Uterus (tissue), 4 donors: ENCODE results near the gene KCTD11. TPM values are rescaled to one million over a fixed set of nuclear protein-coding genes. Genes with fewer than 3 reads are reported as not detected.
"Not testable (repeated sequence)": the region's sequence is repeated elsewhere in the genome, so short reads cannot be mapped to it uniquely, and the experiment has no call there.

Experiments
- DNase-seq, 2 donors: peaks; one replicate each; pipeline ENCODE4 v3.0.0-alpha.2; 2019 to 2020
- H3K27ac ChIP-seq, 2 donors: fragments of 200-600 bp; sonication (generic); 1 replicate in 1 of 2; 2 replicates in 1 of 2; pipeline ENCODE4 v1.5.1; 2016 to 2018
- H3K27me3 ChIP-seq, 2 donors: fragments of 200-600 bp; sonication (generic); one replicate each; pipeline ENCODE4 v1.5.1; 2018 to 2019; ENCODE audit warnings: control low read depth in 1 of 2
- H3K36me3 ChIP-seq, 2 donors: fragments of 200-600 bp; sonication (generic); one replicate each; pipeline ENCODE4 v1.5.1; 2019; ENCODE audit warnings: control low read depth in 1 of 2
- H3K4me1 ChIP-seq, 2 donors: fragments of 200-600 bp; sonication (generic); one replicate each; pipeline ENCODE4 v1.5.1; 2018 to 2019; ENCODE audit warnings: control low read depth in 1 of 2
- H3K4me3 ChIP-seq, 2 donors: fragments of 200-600 bp; sonication (generic); 1 replicate in 1 of 2; 2 replicates in 1 of 2; pipeline ENCODE4 v1.5.1; 2018 to 2019; ENCODE audit warnings: mild to moderate bottlenecking in 1 of 2
- H3K9me3 ChIP-seq, 2 donors: fragments of 200-600 bp; sonication (generic); one replicate each; pipeline ENCODE4 v1.5.1; 2019; ENCODE audit warnings: control low read depth in 1 of 2
- POLR2A ChIP-seq, 2 donors: fragments of 450-650 bp; IDR thresholded peaks; one replicate each; pipeline ENCODE4 v1.6.1; 2016; ENCODE audit warnings: antibody characterized with exemption in 2 of 2, mild to moderate bottlenecking in 1 of 2, moderate library complexity in 1 of 2
- intact Hi-C: fragments of 100-400 bp; cut with DNase I; formaldehyde crosslinking; loops from one replicate; pipeline ENCODE4 v1.15.1; 2023; ENCODE audit warnings: low total_unique reads
- total RNA-seq, 4 donors: library from RNA; depleted of rRNA in 3 of 4; stranded (reverse); fragments of >200 nt in 3 of 4; gene quantifications; one replicate each; pipeline versions ENCODE4 v1.1.0 to v1.2.4, GENCODE V29; 2014 to 2023
- TF ChIP-seq, protein P1 (sequence below), 4 experiments: fragments of 200-600 bp in 2 of 4; fragments of 450-650 bp in 2 of 4; sonication (generic) in 2 of 4; IDR thresholded peaks; one replicate each; pipeline ENCODE4 v1.5.1; 2016 to 2019; ENCODE audit warnings: antibody characterized with exemption in 4 of 4, mild to moderate bottlenecking in 2 of 4, moderate library complexity in 1 of 4
- donor health status: DM: yes; HTN: yes; CAD: no.

Gene KCTD11
- total RNA-seq, 4 donors from 2014 or later: 2.6 to 14.7 (median 7.2) TPM

- Histone ChIP-seq H3K4me3 (no peak overlapping the region), H3K27ac (no peak overlapping the region), H3K9me3 (no peaks in the 10 kb centered on the region), H3K27me3 (no peaks in the 10 kb centered on the region), H3K4me1 (no peaks in the 10 kb centered on the region), H3K36me3 (no peaks in the 10 kb centered on the region)
- no peak for DNase-seq
- intact Hi-C loops: no loop called here
- TF ChIP-seq POLR2A (IDR thresholded peaks at IDR 0.05): no peak
- TF ChIP-seq, protein P1, sequence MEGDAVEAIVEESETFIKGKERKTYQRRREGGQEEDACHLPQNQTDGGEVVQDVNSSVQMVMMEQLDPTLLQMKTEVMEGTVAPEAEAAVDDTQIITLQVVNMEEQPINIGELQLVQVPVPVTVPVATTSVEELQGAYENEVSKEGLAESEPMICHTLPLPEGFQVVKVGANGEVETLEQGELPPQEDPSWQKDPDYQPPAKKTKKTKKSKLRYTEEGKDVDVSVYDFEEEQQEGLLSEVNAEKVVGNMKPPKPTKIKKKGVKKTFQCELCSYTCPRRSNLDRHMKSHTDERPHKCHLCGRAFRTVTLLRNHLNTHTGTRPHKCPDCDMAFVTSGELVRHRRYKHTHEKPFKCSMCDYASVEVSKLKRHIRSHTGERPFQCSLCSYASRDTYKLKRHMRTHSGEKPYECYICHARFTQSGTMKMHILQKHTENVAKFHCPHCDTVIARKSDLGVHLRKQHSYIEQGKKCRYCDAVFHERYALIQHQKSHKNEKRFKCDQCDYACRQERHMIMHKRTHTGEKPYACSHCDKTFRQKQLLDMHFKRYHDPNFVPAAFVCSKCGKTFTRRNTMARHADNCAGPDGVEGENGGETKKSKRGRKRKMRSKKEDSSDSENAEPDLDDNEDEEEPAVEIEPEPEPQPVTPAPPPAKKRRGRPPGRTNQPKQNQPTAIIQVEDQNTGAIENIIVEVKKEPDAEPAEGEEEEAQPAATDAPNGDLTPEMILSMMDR (IDR thresholded peaks at IDR 0.05): no peak
Observed at GRCh38 chr17:7363311-7363710, 11.3 kb downstream of the KCTD11 start.

DNA sequence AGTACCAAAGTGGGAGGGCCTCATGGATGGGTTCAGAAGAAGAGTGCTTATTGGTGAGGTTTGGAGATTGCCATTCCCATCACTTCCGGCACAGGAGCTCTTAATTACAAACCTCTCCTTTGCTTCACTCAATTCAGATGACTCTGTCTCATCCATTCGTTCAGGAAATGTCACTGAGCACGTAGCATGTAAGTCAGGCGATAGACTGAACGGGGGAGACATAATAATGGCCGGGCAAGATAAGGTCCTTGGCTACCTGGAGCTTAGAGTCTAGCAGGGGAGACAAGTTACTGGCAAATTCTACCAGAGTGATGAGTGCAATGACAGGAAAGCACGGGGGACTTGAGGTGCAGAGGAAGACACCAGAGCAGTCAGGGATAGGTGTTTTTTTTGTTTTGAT, 14.0 kb downstream of the KCTD11 start:
- H3K36me3 ChIP-seq, DNase-seq, H3K27ac ChIP-seq, H3K27me3 ChIP-seq, H3K4me3 ChIP-seq, intact Hi-C loops, H3K9me3 ChIP-seq, H3K4me1 ChIP-seq: not testable (repeated sequence)

GRCh38 chr17:7367083-7367482, 15.1 kb downstream of the KCTD11 start:
- no peaks in the 10 kb centered on the region for H3K4me1 ChIP-seq
- H3K4me3 ChIP-seq: no peak overlapping the region
- no peak for DNase-seq
- no peaks in the 10 kb centered on the region for H3K27me3 ChIP-seq
- H3K27ac ChIP-seq: no peak overlapping the region
- TF ChIP-seq, protein P1 (IDR thresholded peaks at IDR 0.05): no peak
- TF ChIP-seq POLR2A (IDR thresholded peaks at IDR 0.05): no peak
- H3K9me3 ChIP-seq: no peaks in the 10 kb centered on the region
- H3K36me3 ChIP-seq: no peaks in the 10 kb centered on the region
- intact Hi-C loops: no loop called here

DNA sequence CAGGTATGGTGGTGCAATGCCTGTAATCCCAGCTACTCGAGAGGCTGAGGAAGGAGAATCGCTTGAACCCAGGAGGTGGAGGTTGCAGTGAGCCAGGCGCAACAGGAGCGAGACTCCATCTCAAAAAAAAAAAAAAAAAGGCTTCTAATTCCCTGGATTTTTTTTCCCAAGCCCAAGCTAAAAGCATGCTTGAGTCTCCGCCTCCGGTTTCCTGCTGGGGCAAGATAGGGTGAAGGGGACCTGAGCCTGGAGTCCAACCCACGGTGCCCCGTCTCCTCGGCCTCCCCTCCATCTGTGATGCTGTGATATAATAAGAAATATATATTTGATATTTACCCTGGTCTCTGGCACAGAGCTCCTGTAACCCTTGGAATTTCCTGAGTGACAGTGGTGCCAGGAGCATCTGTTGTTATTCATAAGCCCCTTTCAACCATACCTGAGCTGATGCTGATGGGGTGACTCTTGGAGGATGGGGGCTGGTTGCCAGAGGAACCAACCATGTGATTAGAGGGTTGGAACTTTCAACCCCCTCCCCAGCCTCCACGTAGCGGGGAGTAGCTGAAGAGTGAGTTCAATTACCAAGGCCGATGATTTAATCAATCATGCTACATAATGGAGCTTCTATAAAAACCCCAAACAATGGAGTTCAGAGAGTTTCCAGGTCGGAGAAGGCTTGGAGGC, 16.1 kb downstream of the KCTD11 start:
- Histone ChIP-seq H3K36me3 (no peaks in the 10 kb centered on the region), H3K4me3 (no peak overlapping the region), H3K27me3 (no peaks in the 10 kb centered on the region), H3K9me3 (no peaks in the 10 kb centered on the region), H3K4me1 (no peaks in the 10 kb centered on the region), H3K27ac (no peak overlapping the region)
- DNase-seq: no peak
- intact Hi-C loops: no loop called here
- TF ChIP-seq, protein P1 (IDR thresholded peaks at IDR 0.05): no peak
- no peak for TF ChIP-seq POLR2A (IDR thresholded peaks at IDR 0.05)

GRCh38 chr17:7368599-7368994, 16.6 kb downstream of the KCTD11 start:
- H3K27ac ChIP-seq, intact Hi-C loops, H3K4me1 ChIP-seq, DNase-seq, H3K9me3 ChIP-seq, H3K4me3 ChIP-seq, H3K27me3 ChIP-seq, H3K36me3 ChIP-seq: not testable (repeated sequence)

- TF ChIP-seq POLR2A (IDR thresholded peaks at IDR 0.05): no peak
- TF ChIP-seq, protein P1 (IDR thresholded peaks at IDR 0.05): no peak
- Histone ChIP-seq H3K4me3 (no peak overlapping the region), H3K27ac (no peak overlapping the region), H3K27me3 (no peaks in the 10 kb centered on the region), H3K4me1 (no peaks in the 10 kb centered on the region), H3K36me3 (no peaks in the 10 kb centered on the region), H3K9me3 (no peaks in the 10 kb centered on the region)
- DNase-seq: no peak
- intact Hi-C loops: no loop called here
Observed at GRCh38 chr17:7369825-7370224, 17.9 kb downstream of the KCTD11 start.
